Measurements from ENCODE around the gene SAMD3.

- TF ChIP-seq POLR2A (IDR thresholded peaks at IDR 0.05; ENCODE audit: extremely low read depth, insufficient read length): no peak
- TF ChIP-seq CTCF (IDR thresholded peaks at IDR 0.05; ENCODE audit: low read depth, low read length): no peak
Measured at GRCh38 chr6:130259140-130259539, 36.4 kb upstream of the SAMD3 start.

Data from NB4 (cell line).